Hepatocyte (in vitro differentiated cells): ENCODE measurements around the gene GPHN.

Experiments used
- EZH2 ChIP-seq: fragments of 200-600 bp; sonication (generic); IDR thresholded peaks from 2 replicates; pipeline ENCODE4 v1.6.1; 2016; ENCODE audit warnings: antibody characterized with exemption, mild to moderate bottlenecking, borderline replicate concordance
- EZH2phosphoT487 ChIP-seq: fragments of 200-600 bp; sonication (generic); IDR thresholded peaks from one replicate; pipeline ENCODE4 v1.6.1; 2018; ENCODE audit warnings: antibody characterized with exemption, mild to moderate bottlenecking, low read depth, moderate library complexity; ENCODE audit not compliant: unreplicated experiment, severe bottlenecking
- TF ChIP-seq, protein P1 (sequence below): fragments of 200-600 bp; sonication (generic); IDR thresholded peaks from 2 replicates; pipeline ENCODE4 v1.5.1; 2016; ENCODE audit warnings: antibody characterized with exemption, mild to moderate bottlenecking; ENCODE audit not compliant: poor library complexity

DNA sequence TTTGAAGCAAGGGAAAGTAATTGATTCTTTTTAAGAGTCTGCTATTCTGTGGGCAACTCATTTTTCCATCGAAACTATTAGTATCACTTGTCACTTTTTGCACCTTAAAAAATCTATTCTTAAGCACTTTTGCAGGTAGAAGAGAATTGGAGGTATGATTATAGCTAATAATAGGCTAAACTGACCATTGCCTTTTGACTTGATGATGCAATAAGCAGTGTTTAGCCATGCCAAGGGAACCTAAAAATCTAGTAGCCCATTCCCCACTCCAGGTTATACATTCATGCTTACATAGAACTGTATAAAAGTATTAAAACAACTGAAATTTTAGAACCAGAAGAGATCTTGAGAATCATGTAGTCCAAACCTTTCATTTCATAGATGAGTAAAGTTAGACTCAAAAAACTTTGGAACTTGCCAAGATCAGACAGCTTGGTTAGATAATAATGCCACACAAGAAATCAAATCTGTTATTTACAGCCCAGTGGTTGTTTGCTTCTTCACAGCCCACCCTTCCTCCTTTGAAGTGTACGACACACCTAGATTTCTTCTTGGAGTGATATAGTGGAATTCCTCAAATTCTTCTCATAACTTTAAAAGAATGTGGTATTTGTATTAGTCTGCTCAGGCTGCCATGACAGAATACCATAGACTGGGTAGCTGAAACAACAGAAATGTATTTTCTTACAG is 659.6 kb downstream of the GPHN start:
- TF ChIP-seq, protein P1, sequence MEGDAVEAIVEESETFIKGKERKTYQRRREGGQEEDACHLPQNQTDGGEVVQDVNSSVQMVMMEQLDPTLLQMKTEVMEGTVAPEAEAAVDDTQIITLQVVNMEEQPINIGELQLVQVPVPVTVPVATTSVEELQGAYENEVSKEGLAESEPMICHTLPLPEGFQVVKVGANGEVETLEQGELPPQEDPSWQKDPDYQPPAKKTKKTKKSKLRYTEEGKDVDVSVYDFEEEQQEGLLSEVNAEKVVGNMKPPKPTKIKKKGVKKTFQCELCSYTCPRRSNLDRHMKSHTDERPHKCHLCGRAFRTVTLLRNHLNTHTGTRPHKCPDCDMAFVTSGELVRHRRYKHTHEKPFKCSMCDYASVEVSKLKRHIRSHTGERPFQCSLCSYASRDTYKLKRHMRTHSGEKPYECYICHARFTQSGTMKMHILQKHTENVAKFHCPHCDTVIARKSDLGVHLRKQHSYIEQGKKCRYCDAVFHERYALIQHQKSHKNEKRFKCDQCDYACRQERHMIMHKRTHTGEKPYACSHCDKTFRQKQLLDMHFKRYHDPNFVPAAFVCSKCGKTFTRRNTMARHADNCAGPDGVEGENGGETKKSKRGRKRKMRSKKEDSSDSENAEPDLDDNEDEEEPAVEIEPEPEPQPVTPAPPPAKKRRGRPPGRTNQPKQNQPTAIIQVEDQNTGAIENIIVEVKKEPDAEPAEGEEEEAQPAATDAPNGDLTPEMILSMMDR, result no peak
- no peak for TF ChIP-seq EZH2
- no peak for TF ChIP-seq EZH2phosphoT487
